HEK293 (cell line): ENCODE data around the gene AKAP8L.

ENCODE experiments used
- CTCF ChIA-PET: fragments of 350-600 bp; formaldehyde crosslinking; extraction: SDS; loops from one replicate; lab custom pipeline; 2021; ENCODE audit warnings: antibody characterized with exemption; lab: Yijun Ruan, JAX
- POLR2A ChIA-PET: fragments of 300-600 bp; formaldehyde crosslinking; extraction: SDS; loops from one replicate; lab custom pipeline; 2020; ENCODE audit warnings: antibody characterized with exemption, inconsistent platforms; lab: Yijun Ruan, JAX
- H3K27ac ChIP-seq: fragments of 200-500 bp; sonication (Bioruptor generic); 2 replicates; pipeline ENCODE4 v1.5.1; 2014; ENCODE audit warnings: low read depth, low read length, control low read depth, inconsistent platforms; ENCODE audit errors: extremely low read depth
- H3K36me3 ChIP-seq, 2 experiments: fragments of 200-500 bp in 1 of 2; sonication (Bioruptor generic) in 1 of 2; 1 replicate in 1 of 2; 2 replicates in 1 of 2; pipeline ENCODE4 v1.5.1; 2014 to 2017; ENCODE audit warnings: inconsistent platforms in 2 of 2, low read length in 2 of 2; ENCODE audit not compliant: control insufficient read depth in 2 of 2, insufficient read depth in 1 of 2
- H3K4me1 ChIP-seq: fragments of 200-500 bp; sonication (Bioruptor generic); 2 replicates; pipeline ENCODE4 v1.5.1; 2014; ENCODE audit warnings: mild to moderate bottlenecking, low read length, inconsistent platforms; ENCODE audit not compliant: control insufficient read depth, insufficient read depth
- H3K4me3 ChIP-seq: 2 replicates; pipeline ENCODE4 v1.5.1; 2011; ENCODE audit warnings: low read depth, mild to moderate bottlenecking, control low read depth, low read length, moderate library complexity
- H3K9me3 ChIP-seq: fragments of 200-500 bp; sonication (Bioruptor generic); 2 replicates; pipeline ENCODE4 v1.5.1; 2014; ENCODE audit warnings: low read depth, low read length, inconsistent platforms; ENCODE audit not compliant: control insufficient read depth, insufficient read depth
- HOXA7 ChIP-seq: sonication (generic); formaldehyde crosslinking; IDR thresholded peaks from 2 replicates; pipeline ENCODE4 v1.8.1; 2022; ENCODE audit warnings: missing genetic modification reagents, borderline replicate concordance
- KLF16 ChIP-seq: fragments of 450-650 bp; formaldehyde crosslinking; IDR thresholded peaks from 2 replicates; pipeline ENCODE4 v1.5.1; 2017; ENCODE audit warnings: missing biosample characterization, missing genetic modification characterization
- KLF7 ChIP-seq: fragments of 450-650 bp; formaldehyde crosslinking; IDR thresholded peaks from 2 replicates; pipeline ENCODE4 v1.5.1; 2016; ENCODE audit warnings: missing biosample characterization, missing genetic modification characterization, borderline replicate concordance
- KLF8 ChIP-seq: fragments of 450-650 bp; formaldehyde crosslinking; IDR thresholded peaks from 2 replicates; pipeline ENCODE4 v1.5.1; 2016; ENCODE audit warnings: missing biosample characterization, missing genetic modification characterization
- PRDM1 ChIP-seq: fragments of 450-650 bp; formaldehyde crosslinking; IDR thresholded peaks from 2 replicates; pipeline ENCODE4; 2016; ENCODE audit warnings: missing biosample characterization, missing genetic modification characterization
- SP7 ChIP-seq: fragments of 450-650 bp; formaldehyde crosslinking; IDR thresholded peaks from 2 replicates; pipeline ENCODE4 v1.5.1; 2016; ENCODE audit warnings: missing biosample characterization, missing genetic modification characterization
- ZFP41 ChIP-seq: fragments of 450-650 bp; formaldehyde crosslinking; IDR thresholded peaks from 2 replicates; pipeline ENCODE4 v1.5.1; 2016; ENCODE audit warnings: missing biosample characterization, missing genetic modification characterization, borderline replicate concordance
- ZNF114 ChIP-seq: fragments of 450-650 bp; formaldehyde crosslinking; IDR thresholded peaks from 2 replicates; pipeline ENCODE4 v1.5.0; 2017; ENCODE audit warnings: missing biosample characterization, missing genetic modification characterization
- ZNF132 ChIP-seq: fragments of 450-650 bp; formaldehyde crosslinking; IDR thresholded peaks from 2 replicates; pipeline ENCODE4 v1.5.1; 2017; ENCODE audit warnings: missing biosample characterization, missing genetic modification characterization, borderline replicate concordance
- ZNF2 ChIP-seq: fragments of 450-650 bp; formaldehyde crosslinking; IDR thresholded peaks from 2 replicates; pipeline ENCODE4 v1.5.1; 2016; ENCODE audit warnings: missing biosample characterization, missing genetic modification characterization
- ZNF266 ChIP-seq: fragments of 450-650 bp; formaldehyde crosslinking; IDR thresholded peaks from 2 replicates; pipeline ENCODE4 v1.5.1; 2016; ENCODE audit warnings: missing biosample characterization, missing genetic modification characterization, low read depth
- ZNF354C ChIP-seq: fragments of 450-650 bp; formaldehyde crosslinking; IDR thresholded peaks from 2 replicates; pipeline ENCODE4 v1.5.1; 2016; ENCODE audit warnings: missing biosample characterization, missing genetic modification characterization, low read depth, borderline replicate concordance
- ZNF366 ChIP-seq: fragments of 450-650 bp; formaldehyde crosslinking; conservative IDR thresholded peaks from 2 replicates; pipeline ENCODE4 v1.5.1; 2016; ENCODE audit warnings: missing biosample characterization, missing genetic modification characterization
- ZNF391 ChIP-seq: fragments of 450-650 bp; formaldehyde crosslinking; IDR thresholded peaks from 2 replicates; pipeline ENCODE4 v1.5.1; 2016; ENCODE audit warnings: low read depth, missing biosample characterization, missing genetic modification characterization, borderline replicate concordance
- ZNF48 ChIP-seq: fragments of 450-650 bp; formaldehyde crosslinking; IDR thresholded peaks from 2 replicates; pipeline ENCODE4 v1.5.1; 2016; ENCODE audit warnings: missing biosample characterization, missing genetic modification characterization
- ZNF510 ChIP-seq: fragments of 450-650 bp; formaldehyde crosslinking; IDR thresholded peaks from 2 replicates; pipeline ENCODE4 v1.5.1; 2018; ENCODE audit warnings: mild to moderate bottlenecking, missing genetic modification characterization, missing biosample characterization; ENCODE audit not compliant: insufficient replicate concordance
- ZNF549 ChIP-seq: fragments of 450-650 bp; IDR thresholded peaks from 2 replicates; pipeline ENCODE4 v1.5.1; 2018; ENCODE audit warnings: missing biosample characterization, missing genetic modification characterization, mild to moderate bottlenecking, inconsistent platforms, moderate library complexity
- ZNF555 ChIP-seq: fragments of 450-650 bp; formaldehyde crosslinking; conservative IDR thresholded peaks from 2 replicates; pipeline ENCODE4 v1.5.1; 2017; ENCODE audit warnings: missing biosample characterization, mild to moderate bottlenecking, missing genetic modification characterization, inconsistent platforms
- ZNF596 ChIP-seq: fragments of 450-650 bp; IDR thresholded peaks from 2 replicates; pipeline ENCODE4 v1.5.0; 2018; ENCODE audit warnings: missing biosample characterization, mild to moderate bottlenecking, missing genetic modification characterization, moderate library complexity
- ZNF660 ChIP-seq: fragments of 450-650 bp; IDR thresholded peaks from 2 replicates; pipeline ENCODE4 v1.5.1; 2018; ENCODE audit warnings: missing biosample characterization, mild to moderate bottlenecking, missing genetic modification characterization
- ZNF664 ChIP-seq: fragments of 450-650 bp; formaldehyde crosslinking; IDR thresholded peaks from 2 replicates; pipeline ENCODE4 v1.5.1; 2016; ENCODE audit warnings: missing biosample characterization, missing genetic modification characterization
- ZNF670 ChIP-seq: fragments of 450-650 bp; formaldehyde crosslinking; IDR thresholded peaks from 2 replicates; pipeline ENCODE4 v1.5.1; 2016; ENCODE audit warnings: missing biosample characterization, missing genetic modification characterization, low read depth
- ZXDB ChIP-seq: fragments of 450-650 bp; formaldehyde crosslinking; IDR thresholded peaks from 2 replicates; pipeline ENCODE4 v1.5.1; 2016; ENCODE audit warnings: missing biosample characterization, missing genetic modification characterization
- TF ChIP-seq, protein P1 (sequence below): fragments of 450-650 bp; formaldehyde crosslinking; IDR thresholded peaks from 2 replicates; pipeline ENCODE4 v1.5.0; 2017; ENCODE audit warnings: missing biosample characterization, missing genetic modification characterization, borderline replicate concordance
- TF ChIP-seq, protein P2 (sequence below): fragments of 450-650 bp; formaldehyde crosslinking; IDR thresholded peaks from 2 replicates; pipeline ENCODE4 v1.5.1; 2016; ENCODE audit warnings: missing biosample characterization, missing genetic modification characterization, low read depth
- TF ChIP-seq, protein P3 (sequence below): fragments of 450-650 bp; formaldehyde crosslinking; IDR thresholded peaks from 2 replicates; pipeline ENCODE4 v1.5.1; 2017; ENCODE audit warnings: missing biosample characterization, missing genetic modification characterization

The AKAP8L gene

DNA sequence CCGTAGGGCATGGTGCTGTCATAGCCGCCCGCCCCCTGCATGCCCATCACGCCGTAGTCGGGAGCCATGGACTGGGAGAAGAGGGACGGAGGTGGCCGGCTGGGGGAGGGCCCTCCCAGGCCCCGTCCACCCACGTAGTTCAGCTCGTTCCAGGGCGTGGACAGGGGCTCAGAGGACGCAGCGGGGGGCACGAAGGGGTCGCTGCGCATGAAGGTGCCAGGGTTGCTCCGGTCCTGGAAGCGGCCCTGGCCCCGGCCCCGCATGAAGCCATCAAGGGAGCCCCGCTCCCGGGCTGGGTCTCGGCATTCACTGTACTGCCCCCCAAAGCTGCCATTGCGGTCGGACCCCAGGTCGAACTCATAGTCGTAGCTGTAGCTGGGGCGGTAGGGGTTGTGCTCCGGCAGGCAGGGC lies 45.9 kb downstream of the AKAP8L start:
- H3K4me1 ChIP-seq: 0 out of 2 replicates have a peak, but pooled peaks cover 3% of the 10 kb centered on the region
- TF ChIP-seq ZNF555 (tag by site-specific recombination) (no peak), ZNF366 (tag by site-specific recombination) (no peak), ZNF660 (tag by site-specific recombination) (no peak), KLF16 (no peak), ZNF114 (tag by site-specific recombination) (no peak), ZNF596 (tag by site-specific recombination) (no peak), ZFP41 (tag by site-specific recombination) (no peak), KLF7 (tag by site-specific recombination) (no peak), HOXA7 (no peak), ZXDB (tag by site-specific recombination) (no peak), SP7 (tag by site-specific recombination) (no peak), ZNF510 (tag by site-specific recombination) (no peak), ZNF549 (tag by site-specific recombination) (no peak), ZNF354C (no peak), ZNF664 (tag by site-specific recombination) (no peak), ZNF2 (tag by site-specific recombination) (no peak)
- TF ChIP-seq, protein P1, sequence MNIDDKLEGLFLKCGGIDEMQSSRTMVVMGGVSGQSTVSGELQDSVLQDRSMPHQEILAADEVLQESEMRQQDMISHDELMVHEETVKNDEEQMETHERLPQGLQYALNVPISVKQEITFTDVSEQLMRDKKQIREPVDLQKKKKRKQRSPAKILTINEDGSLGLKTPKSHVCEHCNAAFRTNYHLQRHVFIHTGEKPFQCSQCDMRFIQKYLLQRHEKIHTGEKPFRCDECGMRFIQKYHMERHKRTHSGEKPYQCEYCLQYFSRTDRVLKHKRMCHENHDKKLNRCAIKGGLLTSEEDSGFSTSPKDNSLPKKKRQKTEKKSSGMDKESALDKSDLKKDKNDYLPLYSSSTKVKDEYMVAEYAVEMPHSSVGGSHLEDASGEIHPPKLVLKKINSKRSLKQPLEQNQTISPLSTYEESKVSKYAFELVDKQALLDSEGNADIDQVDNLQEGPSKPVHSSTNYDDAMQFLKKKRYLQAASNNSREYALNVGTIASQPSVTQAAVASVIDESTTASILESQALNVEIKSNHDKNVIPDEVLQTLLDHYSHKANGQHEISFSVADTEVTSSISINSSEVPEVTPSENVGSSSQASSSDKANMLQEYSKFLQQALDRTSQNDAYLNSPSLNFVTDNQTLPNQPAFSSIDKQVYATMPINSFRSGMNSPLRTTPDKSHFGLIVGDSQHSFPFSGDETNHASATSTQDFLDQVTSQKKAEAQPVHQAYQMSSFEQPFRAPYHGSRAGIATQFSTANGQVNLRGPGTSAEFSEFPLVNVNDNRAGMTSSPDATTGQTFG (tag by site-specific recombination): no peak
- TF ChIP-seq, all 188 proteins: peak for 0
- peaks cover 12 to 71% of the 10 kb centered on the region in 2 experiments for H3K36me3 ChIP-seq
- CTCF ChIA-PET: no interaction called here
- H3K9me3 ChIP-seq: no peaks in the 10 kb centered on the region
- no peak overlapping the region for H3K4me3 ChIP-seq
- no peak overlapping the region for H3K27ac ChIP-seq
- POLR2A ChIA-PET: interaction anchor here (0.6 kb wide), 1 partner anchor 15 kb away, joined by 3 read pairs; no protein-coding TSS in a partner anchor

DNA sequence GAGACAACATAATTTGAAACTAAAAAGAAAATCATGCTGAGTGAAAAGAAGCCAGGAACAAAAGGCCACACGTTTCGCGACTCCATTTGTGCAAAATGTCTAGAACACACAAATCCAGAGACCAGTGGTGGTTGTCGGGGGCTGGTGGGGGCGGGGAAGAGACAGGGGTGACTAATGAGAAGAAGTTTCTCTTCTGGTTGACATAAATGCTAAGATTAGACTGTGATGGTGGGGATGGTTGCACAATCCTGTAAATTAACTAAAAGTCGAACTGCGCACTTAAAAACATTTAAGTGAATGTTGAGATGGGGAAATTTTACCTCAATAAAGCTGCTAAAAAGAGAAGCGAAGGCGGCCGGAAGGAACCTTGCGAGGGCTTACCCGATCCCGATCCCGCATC lies 46.3 kb downstream of the AKAP8L start:
- Histone ChIP-seq H3K4me3 (no peak overlapping the region), H3K36me3 (peaks cover 12 to 76% of the 10 kb centered on the region in 2 experiments), H3K27ac (no peak overlapping the region), H3K9me3 (no peaks in the 10 kb centered on the region), H3K4me1 (0 out of 2 replicates have a peak, but pooled peaks cover 3% of the 10 kb centered on the region)
- TF ChIP-seq KLF7 (tag by site-specific recombination) (no peak), ZNF114 (tag by site-specific recombination) (no peak), ZNF391 (no peak), KLF8 (tag by site-specific recombination) (no peak)
- POLR2A ChIA-PET: interaction anchor here (0.6 kb wide), 1 partner anchor 15 kb away, joined by 3 read pairs; no protein-coding TSS in a partner anchor
- CTCF ChIA-PET: no interaction called here

DNA sequence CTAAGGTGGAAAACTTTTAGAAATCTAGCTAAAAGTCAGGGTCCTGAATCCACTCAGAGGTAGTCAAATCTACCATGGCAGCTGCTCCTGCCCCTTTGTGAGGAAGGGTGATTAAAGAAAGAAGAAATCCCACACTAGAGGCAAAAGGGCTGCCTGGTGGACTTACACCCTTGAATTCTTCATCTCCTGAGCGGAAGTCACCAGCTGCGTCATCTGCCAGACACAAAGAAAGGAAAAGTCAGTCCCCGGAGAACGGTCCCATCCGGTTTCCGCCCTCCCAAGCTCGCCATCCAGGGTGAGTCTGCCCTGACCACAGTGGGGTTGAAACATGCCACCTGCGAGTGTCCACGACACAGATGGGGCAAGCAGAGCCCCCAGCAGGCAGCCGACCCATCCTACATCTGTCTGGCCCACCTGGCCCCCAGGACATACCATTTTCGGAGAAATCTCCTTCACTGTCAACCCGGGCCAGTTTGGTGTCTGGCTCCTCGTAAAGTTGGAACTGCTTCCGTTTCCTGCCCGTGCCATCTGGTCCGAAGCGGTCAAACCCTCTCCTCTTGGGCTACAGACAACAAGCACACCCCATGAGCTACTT lies 46.9 kb downstream of the AKAP8L start:
- ChIA-PET POLR2A (interaction anchor here (1.4 kb wide), 1 partner anchor 8 kb away, joined by 4 read pairs; the partner anchor contains the start of gene AKAP8), CTCF (no interaction called here)
- no peaks in the 10 kb centered on the region for H3K9me3 ChIP-seq
- H3K4me3 ChIP-seq: no peak overlapping the region
- H3K27ac ChIP-seq: no peak overlapping the region
- H3K36me3 ChIP-seq: peaks cover 16 to 82% of the 10 kb centered on the region in 2 experiments
- H3K4me1 ChIP-seq: 0 out of 2 replicates have a peak, but pooled peaks cover 3% of the 10 kb centered on the region
- TF ChIP-seq ZNF2 (tag by site-specific recombination) (no peak), ZNF664 (tag by site-specific recombination) (no peak), ZNF266 (no peak), ZNF670 (no peak), ZNF48 (tag by site-specific recombination) (no peak), ZNF132 (tag by site-specific recombination) (no peak), ZNF366 (tag by site-specific recombination) (no peak), PRDM1 (tag by site-specific recombination) (no peak)
- TF ChIP-seq, protein P2, sequence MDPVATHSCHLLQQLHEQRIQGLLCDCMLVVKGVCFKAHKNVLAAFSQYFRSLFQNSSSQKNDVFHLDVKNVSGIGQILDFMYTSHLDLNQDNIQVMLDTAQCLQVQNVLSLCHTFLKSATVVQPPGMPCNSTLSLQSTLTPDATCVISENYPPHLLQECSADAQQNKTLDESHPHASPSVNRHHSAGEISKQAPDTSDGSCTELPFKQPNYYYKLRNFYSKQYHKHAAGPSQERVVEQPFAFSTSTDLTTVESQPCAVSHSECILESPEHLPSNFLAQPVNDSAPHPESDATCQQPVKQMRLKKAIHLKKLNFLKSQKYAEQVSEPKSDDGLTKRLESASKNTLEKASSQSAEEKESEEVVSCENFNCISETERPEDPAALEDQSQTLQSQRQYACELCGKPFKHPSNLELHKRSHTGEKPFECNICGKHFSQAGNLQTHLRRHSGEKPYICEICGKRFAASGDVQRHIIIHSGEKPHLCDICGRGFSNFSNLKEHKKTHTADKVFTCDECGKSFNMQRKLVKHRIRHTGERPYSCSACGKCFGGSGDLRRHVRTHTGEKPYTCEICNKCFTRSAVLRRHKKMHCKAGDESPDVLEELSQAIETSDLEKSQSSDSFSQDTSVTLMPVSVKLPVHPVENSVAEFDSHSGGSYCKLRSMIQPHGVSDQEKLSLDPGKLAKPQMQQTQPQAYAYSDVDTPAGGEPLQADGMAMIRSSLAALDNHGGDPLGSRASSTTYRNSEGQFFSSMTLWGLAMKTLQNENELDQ (tag by site-specific recombination): no peak
- TF ChIP-seq, protein P3, sequence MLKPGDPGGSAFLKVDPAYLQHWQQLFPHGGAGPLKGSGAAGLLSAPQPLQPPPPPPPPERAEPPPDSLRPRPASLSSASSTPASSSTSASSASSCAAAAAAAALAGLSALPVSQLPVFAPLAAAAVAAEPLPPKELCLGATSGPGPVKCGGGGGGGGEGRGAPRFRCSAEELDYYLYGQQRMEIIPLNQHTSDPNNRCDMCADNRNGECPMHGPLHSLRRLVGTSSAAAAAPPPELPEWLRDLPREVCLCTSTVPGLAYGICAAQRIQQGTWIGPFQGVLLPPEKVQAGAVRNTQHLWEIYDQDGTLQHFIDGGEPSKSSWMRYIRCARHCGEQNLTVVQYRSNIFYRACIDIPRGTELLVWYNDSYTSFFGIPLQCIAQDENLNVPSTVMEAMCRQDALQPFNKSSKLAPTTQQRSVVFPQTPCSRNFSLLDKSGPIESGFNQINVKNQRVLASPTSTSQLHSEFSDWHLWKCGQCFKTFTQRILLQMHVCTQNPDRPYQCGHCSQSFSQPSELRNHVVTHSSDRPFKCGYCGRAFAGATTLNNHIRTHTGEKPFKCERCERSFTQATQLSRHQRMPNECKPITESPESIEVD (tag by site-specific recombination): no peak
